Measurements from ENCODE around the gene RAB4A.

The RAB4A gene

GRCh38 chr1:229271448-229272159 lies 693 bp downstream of the RAB4A start:
- DNase-seq (ENCODE audit: low read depth), result peak; percentile 24
- TF ChIP-seq, protein P1, sequence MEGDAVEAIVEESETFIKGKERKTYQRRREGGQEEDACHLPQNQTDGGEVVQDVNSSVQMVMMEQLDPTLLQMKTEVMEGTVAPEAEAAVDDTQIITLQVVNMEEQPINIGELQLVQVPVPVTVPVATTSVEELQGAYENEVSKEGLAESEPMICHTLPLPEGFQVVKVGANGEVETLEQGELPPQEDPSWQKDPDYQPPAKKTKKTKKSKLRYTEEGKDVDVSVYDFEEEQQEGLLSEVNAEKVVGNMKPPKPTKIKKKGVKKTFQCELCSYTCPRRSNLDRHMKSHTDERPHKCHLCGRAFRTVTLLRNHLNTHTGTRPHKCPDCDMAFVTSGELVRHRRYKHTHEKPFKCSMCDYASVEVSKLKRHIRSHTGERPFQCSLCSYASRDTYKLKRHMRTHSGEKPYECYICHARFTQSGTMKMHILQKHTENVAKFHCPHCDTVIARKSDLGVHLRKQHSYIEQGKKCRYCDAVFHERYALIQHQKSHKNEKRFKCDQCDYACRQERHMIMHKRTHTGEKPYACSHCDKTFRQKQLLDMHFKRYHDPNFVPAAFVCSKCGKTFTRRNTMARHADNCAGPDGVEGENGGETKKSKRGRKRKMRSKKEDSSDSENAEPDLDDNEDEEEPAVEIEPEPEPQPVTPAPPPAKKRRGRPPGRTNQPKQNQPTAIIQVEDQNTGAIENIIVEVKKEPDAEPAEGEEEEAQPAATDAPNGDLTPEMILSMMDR (IDR thresholded peaks at IDR 0.05; ENCODE audit: insufficient read depth, low read depth, low read length, missing control alignments), result no peak
- H3K4me3 ChIP-seq (ENCODE audit: low read length), result peak overlapping the region; percentile 80

DNA sequence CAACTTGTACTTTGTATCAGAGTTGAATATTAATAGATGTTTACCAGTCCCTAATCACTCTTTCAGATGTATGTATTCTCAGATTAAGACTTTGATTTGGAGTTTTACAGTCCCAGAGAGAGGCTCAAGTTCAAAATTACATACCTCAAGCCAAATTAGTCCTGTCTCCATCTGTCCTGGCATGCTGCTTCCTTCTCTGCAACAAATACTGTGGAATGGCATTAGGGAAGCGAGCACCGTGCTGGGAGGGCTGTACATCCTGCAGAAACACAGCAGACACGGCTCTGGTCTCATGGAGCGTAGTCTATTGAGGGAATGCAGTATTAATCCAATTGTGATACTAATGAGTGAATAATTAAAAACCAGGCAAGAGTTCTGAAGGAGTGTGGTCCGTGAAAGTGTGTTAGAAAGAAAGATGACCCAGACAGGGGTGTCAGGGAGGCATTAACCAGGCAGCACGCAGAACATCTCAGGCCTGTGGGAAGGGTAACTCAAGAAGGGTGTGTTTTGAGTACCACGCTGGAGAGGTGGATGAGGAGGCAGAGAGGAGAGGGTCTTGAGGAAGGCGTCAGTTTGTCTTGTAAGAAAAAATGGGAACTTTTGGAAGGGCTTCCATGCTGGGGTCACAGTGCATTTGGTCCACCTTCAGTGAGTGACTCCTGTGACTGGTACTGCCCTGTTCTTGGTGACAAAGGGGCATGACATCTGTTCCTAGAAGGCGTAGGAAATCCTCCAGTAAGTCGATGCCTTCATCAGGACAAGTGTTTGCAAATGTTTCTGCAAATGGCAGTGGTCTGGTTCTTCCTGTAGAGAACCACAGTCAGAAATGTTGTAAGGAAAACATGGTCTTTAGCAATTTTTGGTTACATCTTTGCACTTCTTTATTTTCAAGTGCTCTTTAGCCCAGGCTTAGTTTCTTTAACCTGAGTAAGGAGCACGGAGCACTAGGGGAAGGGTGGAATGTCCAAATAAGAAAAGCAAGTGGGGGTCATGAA lies 1.6 kb downstream of the RAB4A start:
- TF ChIP-seq, protein P1 (IDR thresholded peaks at IDR 0.05; ENCODE audit: insufficient read depth, low read depth, low read length, missing control alignments), result no peak
- DNase-seq (ENCODE audit: low read depth), result peak; percentile 43
- H3K4me3 ChIP-seq (ENCODE audit: low read length), result peak overlapping the region; percentile 80

GRCh38 chr1:229273507-229274232 lies 2.8 kb downstream of the RAB4A start:
- DNase-seq (ENCODE audit: low read depth), result no peak
- TF ChIP-seq, protein P1 (IDR thresholded peaks at IDR 0.05; ENCODE audit: insufficient read depth, low read depth, low read length, missing control alignments), result no peak
- no peak overlapping the region for H3K4me3 ChIP-seq (ENCODE audit: low read length)

DNA sequence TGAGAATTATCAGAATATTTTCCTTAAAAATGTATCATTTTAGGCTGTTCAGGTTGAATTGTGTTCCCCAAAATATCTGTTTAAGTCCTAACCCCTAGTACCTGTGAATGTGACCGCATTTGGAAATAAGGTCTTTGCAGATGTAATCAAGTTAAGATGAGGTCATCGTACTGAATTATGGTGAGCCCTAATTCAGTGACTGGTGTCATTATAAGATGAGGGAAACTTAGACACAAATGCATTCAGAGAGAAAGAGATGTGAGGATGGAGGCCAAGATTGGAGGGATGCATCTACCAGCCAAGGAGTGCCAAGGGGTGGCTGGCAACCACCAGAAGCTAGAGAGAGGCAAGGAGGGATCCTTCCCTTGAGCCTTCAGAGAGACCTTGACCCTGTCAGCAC lies 4.1 kb downstream of the RAB4A start:
- TF ChIP-seq, protein P1 (IDR thresholded peaks at IDR 0.05; ENCODE audit: insufficient read depth, low read depth, low read length, missing control alignments), result no peak
- DNase-seq (ENCODE audit: low read depth), result no peak
- no peak overlapping the region for H3K4me3 ChIP-seq (ENCODE audit: low read length)

DNA sequence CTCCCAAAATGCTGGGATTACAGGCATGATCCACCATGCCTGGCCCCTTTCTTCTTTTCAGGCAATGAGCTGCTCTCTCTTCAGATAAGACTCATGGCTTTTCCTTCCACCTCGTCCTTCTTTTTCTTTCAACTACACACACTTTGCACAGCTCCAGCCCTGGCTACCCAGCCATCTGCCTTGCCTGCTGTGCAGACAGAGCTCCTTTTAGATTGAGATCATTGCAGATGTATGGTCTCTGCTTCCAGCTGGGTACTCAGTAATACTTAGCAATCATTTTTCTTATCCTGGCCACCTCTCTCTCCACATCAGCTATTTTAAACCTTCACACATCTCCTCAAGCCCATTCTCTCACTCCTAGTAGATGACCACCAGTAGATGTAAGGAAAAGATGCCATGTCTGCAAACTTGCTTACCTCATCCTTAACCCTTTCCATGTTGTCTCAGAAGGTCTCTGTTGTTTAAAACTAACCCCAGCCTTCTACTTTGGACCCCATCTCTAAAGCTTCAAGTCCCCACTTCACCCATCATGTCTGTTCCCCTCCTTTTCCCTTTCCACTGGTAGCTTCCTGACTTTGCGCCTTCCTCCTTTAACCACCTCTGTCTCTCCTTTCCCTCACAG lies 7.3 kb downstream of the RAB4A start:
- TF ChIP-seq, protein P1 (IDR thresholded peaks at IDR 0.05; ENCODE audit: insufficient read depth, low read depth, low read length, missing control alignments), result no peak
- DNase-seq (ENCODE audit: low read depth), result no peak
- H3K4me3 ChIP-seq (ENCODE audit: low read length), result no peak overlapping the region

- no peak for DNase-seq (ENCODE audit: low read depth)
- TF ChIP-seq, protein P1 (IDR thresholded peaks at IDR 0.05; ENCODE audit: insufficient read depth, low read depth, low read length, missing control alignments), result no peak
- H3K4me3 ChIP-seq (ENCODE audit: low read length), result no peak overlapping the region
These were observed 8.3 kb downstream of the RAB4A start for GRCh38 chr1:229279242-229279641.
